ENCODE measurements around the gene LCORL.

Gene LCORL

DNA sequence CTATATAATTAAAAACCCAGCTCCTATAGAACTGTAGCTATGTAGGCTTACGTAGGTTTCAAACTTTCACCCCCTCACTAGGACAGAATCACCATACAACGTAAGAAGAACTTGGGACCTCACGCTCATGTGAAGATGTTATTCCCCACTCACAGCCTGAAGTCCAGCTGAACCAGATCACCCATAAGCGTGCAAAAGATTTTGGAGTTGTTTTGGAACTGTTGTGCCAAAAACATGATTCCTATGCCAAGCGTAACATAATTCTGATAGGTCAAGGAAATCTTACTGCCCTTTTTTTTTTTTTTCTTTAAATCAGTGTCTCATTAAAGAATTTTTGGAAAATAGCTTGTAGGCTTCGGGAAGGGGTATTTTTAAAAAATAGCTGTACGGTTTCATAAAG lies 57.0 kb downstream of the LCORL start:
- TF ChIP-seq, protein P1, sequence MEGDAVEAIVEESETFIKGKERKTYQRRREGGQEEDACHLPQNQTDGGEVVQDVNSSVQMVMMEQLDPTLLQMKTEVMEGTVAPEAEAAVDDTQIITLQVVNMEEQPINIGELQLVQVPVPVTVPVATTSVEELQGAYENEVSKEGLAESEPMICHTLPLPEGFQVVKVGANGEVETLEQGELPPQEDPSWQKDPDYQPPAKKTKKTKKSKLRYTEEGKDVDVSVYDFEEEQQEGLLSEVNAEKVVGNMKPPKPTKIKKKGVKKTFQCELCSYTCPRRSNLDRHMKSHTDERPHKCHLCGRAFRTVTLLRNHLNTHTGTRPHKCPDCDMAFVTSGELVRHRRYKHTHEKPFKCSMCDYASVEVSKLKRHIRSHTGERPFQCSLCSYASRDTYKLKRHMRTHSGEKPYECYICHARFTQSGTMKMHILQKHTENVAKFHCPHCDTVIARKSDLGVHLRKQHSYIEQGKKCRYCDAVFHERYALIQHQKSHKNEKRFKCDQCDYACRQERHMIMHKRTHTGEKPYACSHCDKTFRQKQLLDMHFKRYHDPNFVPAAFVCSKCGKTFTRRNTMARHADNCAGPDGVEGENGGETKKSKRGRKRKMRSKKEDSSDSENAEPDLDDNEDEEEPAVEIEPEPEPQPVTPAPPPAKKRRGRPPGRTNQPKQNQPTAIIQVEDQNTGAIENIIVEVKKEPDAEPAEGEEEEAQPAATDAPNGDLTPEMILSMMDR (conservative IDR thresholded peaks at IDR 0.05; ENCODE audit: low read depth, low read length): no peak
- H3K4me3 ChIP-seq (ENCODE audit: low read depth, low read length): no peak overlapping the region
- no peak for DNase-seq (ENCODE audit: low read depth)

DNA sequence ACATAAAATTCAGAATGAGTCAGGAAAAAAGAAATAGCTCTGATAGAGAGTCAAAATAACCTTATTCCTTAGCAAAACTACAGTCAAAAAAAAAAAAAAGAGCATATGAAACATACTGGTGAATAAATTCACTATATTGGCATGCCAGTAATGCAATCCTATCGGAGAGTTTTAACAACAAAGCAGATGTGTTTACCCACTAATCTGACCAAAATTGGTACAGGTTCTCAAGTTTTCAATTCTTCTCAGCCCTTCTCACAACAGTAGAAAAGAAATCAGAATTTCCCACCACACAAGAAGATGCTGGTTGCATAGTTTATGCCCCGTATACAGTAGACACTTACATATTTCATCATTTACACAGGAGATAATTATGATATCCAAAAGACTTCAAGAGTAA lies 59.4 kb downstream of the LCORL start:
- no peak overlapping the region for H3K4me3 ChIP-seq (ENCODE audit: low read depth, low read length)
- TF ChIP-seq, protein P1 (conservative IDR thresholded peaks at IDR 0.05; ENCODE audit: low read depth, low read length): no peak
- DNase-seq (ENCODE audit: low read depth): no peak

DNA sequence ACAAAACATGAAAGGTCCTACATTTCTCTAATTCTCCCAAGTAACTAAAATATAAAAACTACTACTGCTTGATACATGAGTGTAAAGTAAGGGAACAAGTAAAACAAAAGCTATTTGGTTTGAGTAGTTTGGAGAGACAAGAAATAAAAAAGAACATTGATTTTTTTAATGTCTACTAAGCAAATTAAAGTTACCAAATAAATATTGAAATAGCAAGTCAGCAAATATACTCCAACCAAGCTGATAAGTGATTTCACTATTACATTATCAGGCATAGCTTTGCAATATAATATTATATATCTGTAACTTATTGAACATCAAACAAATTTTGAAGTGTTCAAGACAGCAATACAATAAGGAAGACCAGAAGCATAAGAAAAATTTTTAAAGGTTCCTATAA lies 60.3 kb downstream of the LCORL start:
- TF ChIP-seq, protein P1 (conservative IDR thresholded peaks at IDR 0.05; ENCODE audit: low read depth, low read length): no peak
- no peak overlapping the region for H3K4me3 ChIP-seq (ENCODE audit: low read depth, low read length)
- DNase-seq (ENCODE audit: low read depth): no peak

DNA sequence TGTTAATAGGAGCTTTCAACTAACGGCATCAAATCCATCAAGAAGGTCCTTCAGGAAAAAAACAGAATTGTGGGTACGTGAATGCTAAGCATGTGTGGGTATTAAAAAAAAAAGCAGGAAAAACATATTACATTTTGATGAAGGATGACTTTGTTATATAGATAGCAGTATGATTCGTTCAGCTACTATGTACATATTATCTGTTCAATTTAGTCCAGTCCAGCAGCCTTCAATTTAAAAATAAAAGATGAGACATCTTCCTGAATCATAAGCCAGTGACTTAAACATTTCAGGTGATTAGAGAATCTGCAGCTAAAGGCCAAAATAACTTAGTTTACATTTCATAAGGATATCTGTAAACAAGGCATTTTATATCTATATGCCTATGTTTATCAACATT lies 63.4 kb downstream of the LCORL start:
- TF ChIP-seq, protein P1 (conservative IDR thresholded peaks at IDR 0.05; ENCODE audit: low read depth, low read length): no peak

DNA sequence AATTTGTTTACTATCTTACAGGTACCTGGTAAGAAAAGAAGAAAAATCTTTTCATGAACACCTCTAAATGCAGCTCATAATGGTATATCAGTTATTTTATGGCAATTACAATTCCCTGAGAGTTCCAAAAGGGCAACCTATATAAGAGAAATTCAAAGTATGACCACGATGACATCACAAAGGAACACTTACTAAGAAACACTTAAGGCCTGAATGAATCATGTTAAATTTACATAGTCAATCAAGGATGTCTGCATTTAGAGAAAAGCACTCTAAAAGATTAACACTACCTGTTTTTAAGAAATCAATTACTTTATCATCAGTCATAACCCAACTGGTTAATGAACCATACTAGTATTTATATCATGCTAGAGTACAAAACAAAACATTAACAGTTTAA lies 63.9 kb downstream of the LCORL start:
- TF ChIP-seq, protein P1 (conservative IDR thresholded peaks at IDR 0.05; ENCODE audit: low read depth, low read length): no peak
- H3K4me3 ChIP-seq (ENCODE audit: low read depth, low read length): no peak overlapping the region
- DNase-seq (ENCODE audit: low read depth): peak; percentile 15

More for the DNA sequence above, 63.4 kb downstream of the LCORL start:
- no peak for DNase-seq (ENCODE audit: low read depth)
- no peak overlapping the region for H3K4me3 ChIP-seq (ENCODE audit: low read depth, low read length)

DNA sequence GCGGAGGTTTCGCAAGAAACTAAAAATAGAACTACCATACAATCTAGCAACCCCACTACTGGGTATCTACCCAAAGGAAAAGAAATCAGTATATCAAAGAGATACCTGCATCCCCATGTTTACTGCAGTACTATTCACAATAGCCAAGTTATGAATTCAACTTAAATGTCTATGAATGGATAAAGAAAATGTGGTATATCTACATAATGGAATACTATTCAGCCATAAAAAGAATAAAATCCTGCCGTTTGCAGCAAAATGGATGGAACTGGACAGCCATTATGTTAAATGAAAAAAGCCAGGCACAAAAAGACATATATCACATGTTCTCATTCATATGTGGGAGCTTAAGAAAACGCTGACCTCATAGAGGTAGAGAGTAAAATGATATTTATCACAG lies 65.3 kb downstream of the LCORL start:
- TF ChIP-seq, protein P1 (conservative IDR thresholded peaks at IDR 0.05; ENCODE audit: low read depth, low read length): no peak
- no peak overlapping the region for H3K4me3 ChIP-seq (ENCODE audit: low read depth, low read length)
- DNase-seq (ENCODE audit: low read depth): no peak

DNA sequence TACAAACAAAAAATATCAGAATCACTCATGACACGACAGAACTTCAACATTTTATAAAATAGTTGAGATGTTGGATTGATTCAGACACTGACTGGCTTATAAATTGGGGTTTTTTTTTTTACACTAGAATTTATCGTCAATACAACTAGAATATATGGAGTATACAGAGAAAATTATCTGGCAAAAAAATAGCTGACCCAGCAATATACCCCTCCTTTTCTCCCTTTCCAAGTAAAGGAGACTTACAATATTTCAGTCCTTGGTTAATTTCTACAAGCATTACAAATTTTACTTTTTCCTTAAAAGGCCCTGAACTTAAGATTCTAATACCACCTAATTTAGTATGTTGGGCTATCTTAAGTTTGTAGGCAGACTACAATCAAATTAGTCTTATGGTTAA lies 76.3 kb downstream of the LCORL start:
- no peak overlapping the region for H3K4me3 ChIP-seq (ENCODE audit: low read depth, low read length)
- TF ChIP-seq, protein P1 (conservative IDR thresholded peaks at IDR 0.05; ENCODE audit: low read depth, low read length): no peak

More for the DNA sequence above, 76.3 kb downstream of the LCORL start:
- no peak for DNase-seq (ENCODE audit: low read depth)
